ENCODE data around the gene CES2. TPM values are rescaled to one million over a fixed set of nuclear protein-coding genes. Genes with fewer than 3 reads are reported as not detected.
A peak's percentile ranks its signal among the peaks of the same experiment; 100 is the strongest.

CES2 gene
- total and polyA plus RNA-seq, 10 donors, result 8.0 to 48.1 (median 32.1) TPM

GRCh38 chr16:66926961-66927436 is 8.3 kb upstream of the CES2 start:
- H3K9me3 ChIP-seq, result no peaks in the 10 kb centered on the region
- no peak overlapping the region for H3K4me3 ChIP-seq
- peaks cover 5 to 43% (median 19%) of the 10 kb centered on the region in 6 donors for H3K4me1 ChIP-seq
- DNase-seq, result no peak
- H3K27ac ChIP-seq, result peak overlapping the region in 1 of 8 donors; percentile 11
- H3K27me3 ChIP-seq (replicated peaks in 1 of 7), result peaks cover 0 to 48% (median 27%) of the 10 kb centered on the region in 7 donors
- H3K36me3 ChIP-seq, result peaks cover 0 to 21% (median 5%) of the 10 kb centered on the region in 6 donors
- intact Hi-C loops (cut with DNase I; ENCODE audit: low total_unique reads), result no loop called here
- WGBS, 5 donors, result 26 to 65% (median 45%) methylated on average over 3 of the region's 3 CpGs
- TF ChIP-seq POLR2AphosphoS5 (IDR thresholded peaks at IDR 0.05) (no peak), CTCF (IDR thresholded peaks at IDR 0.05 in 8 of 11, conservative IDR thresholded peaks at IDR 0.05 in 3 of 11) (no peak), POLR2A (IDR thresholded peaks at IDR 0.05) (no peak)

- Histone ChIP-seq H3K9me3 (no peaks in the 10 kb centered on the region), H3K27ac (no peak overlapping the region), H3K4me1 (peaks cover 14 to 54% (median 30%) of the 10 kb centered on the region in 6 donors), H3K27me3 (replicated peaks in 1 of 7) (peaks cover 0 to 37% (median 27%) of the 10 kb centered on the region in 7 donors), H3K36me3 (peaks cover 0 to 30% (median 11%) of the 10 kb centered on the region in 6 donors), H3K4me3 (no peak overlapping the region)
- intact Hi-C loops (cut with DNase I; ENCODE audit: low total_unique reads), result no loop called here
- WGBS, 5 donors, result 87 to 96% (median 93%) methylated on average over 8 of the region's 8 CpGs
- no peak for DNase-seq
- TF ChIP-seq POLR2AphosphoS5 (IDR thresholded peaks at IDR 0.05), result peak in 1 of 3 donors; percentile 7
- no peak for TF ChIP-seq CTCF (IDR thresholded peaks at IDR 0.05 in 8 of 11, conservative IDR thresholded peaks at IDR 0.05 in 3 of 11)
- TF ChIP-seq POLR2A (IDR thresholded peaks at IDR 0.05), result no peak
Measured at GRCh38 chr16:66927918-66928649, 7.2 kb upstream of the CES2 start.

- Histone ChIP-seq H3K27me3 (replicated peaks in 1 of 7) (peaks cover 0 to 30% (median 23%) of the 10 kb centered on the region in 7 donors), H3K9me3 (no peaks in the 10 kb centered on the region), H3K4me3 (no peak overlapping the region), H3K27ac (no peak overlapping the region), H3K4me1 (peaks cover 19 to 61% (median 36%) of the 10 kb centered on the region in 6 donors), H3K36me3 (peaks cover 0 to 30% (median 11%) of the 10 kb centered on the region in 6 donors)
- whole genome bisulfite sequencing, 5 donors, result 81 to 85% (median 83%) methylated on average over 10 of the region's 10 CpGs
- intact Hi-C loops (cut with DNase I; ENCODE audit: low total_unique reads), result no loop called here
- no peak for DNase-seq
- TF ChIP-seq CTCF (IDR thresholded peaks at IDR 0.05 in 8 of 11, conservative IDR thresholded peaks at IDR 0.05 in 3 of 11) (peak in 2 of 11 experiments; percentile 9 to 13), POLR2A (IDR thresholded peaks at IDR 0.05) (no peak)
Measured at GRCh38 chr16:66928702-66929388, 6.5 kb upstream of the CES2 start.

- TF ChIP-seq CTCF (IDR thresholded peaks at IDR 0.05 in 8 of 11, conservative IDR thresholded peaks at IDR 0.05 in 3 of 11) (no peak), POLR2A (IDR thresholded peaks at IDR 0.05) (no peak), POLR2AphosphoS5 (IDR thresholded peaks at IDR 0.05) (peak in 1 of 3 donors; percentile 33)
- Histone ChIP-seq H3K9me3 (no peaks in the 10 kb centered on the region), H3K27ac (no peak overlapping the region), H3K4me1 (peaks cover 16 to 54% (median 30%) of the 10 kb centered on the region in 6 donors), H3K36me3 (peaks cover 0 to 30% (median 11%) of the 10 kb centered on the region in 6 donors), H3K27me3 (replicated peaks in 1 of 7) (peaks cover 0 to 16% (median 10%) of the 10 kb centered on the region in 7 donors), H3K4me3 (no peak overlapping the region)
- intact Hi-C loops (cut with DNase I; ENCODE audit: low total_unique reads), result no loop called here
- no peak for DNase-seq
- WGBS, 5 donors, result 54 to 100% (median 66%) methylated on average over 1 to 4 of the region's 4 CpGs
Measured at GRCh38 chr16:66930189-66930588, 5.1 kb upstream of the CES2 start.
